Trophoblast cell (in vitro differentiated cells and primary cell): ENCODE data around the gene HDDC2.
A peak's percentile ranks its signal among the peaks of the same experiment; 100 is the strongest.

Source experiments
- DNase-seq, 2 donors: peaks; one replicate each; pipeline ENCODE4 v3.0.0-alpha.2; 2016
- H2AFZ ChIP-seq: 2 replicates; pipeline ENCODE4 v1.6.1; 2013; ENCODE audit warnings: low read length, moderate library complexity, mild to moderate bottlenecking; ENCODE audit not compliant: insufficient read depth, poor library complexity
- H2AK5ac ChIP-seq: 2 replicates; pipeline ENCODE4 v1.6.1; 2013; ENCODE audit warnings: mild to moderate bottlenecking, low read length
- H2BK120ac ChIP-seq: 2 replicates; pipeline ENCODE4 v1.6.1; 2013; ENCODE audit warnings: low read length, mild to moderate bottlenecking, moderate library complexity; ENCODE audit not compliant: insufficient read depth, poor library complexity
- H2BK12ac ChIP-seq: 2 replicates; pipeline ENCODE4 v1.6.1; 2013; ENCODE audit warnings: mild to moderate bottlenecking, low read length, moderate library complexity
- H2BK5ac ChIP-seq: 2 replicates; pipeline ENCODE4 v1.6.1; 2013; ENCODE audit warnings: low read length, low read depth, moderate library complexity, mild to moderate bottlenecking; ENCODE audit not compliant: poor library complexity
- H3K14ac ChIP-seq: 2 replicates; pipeline ENCODE4 v1.6.1; 2013; ENCODE audit warnings: mild to moderate bottlenecking, low read length
- H3K18ac ChIP-seq: 2 replicates; pipeline ENCODE4 v1.6.1; 2013; ENCODE audit warnings: mild to moderate bottlenecking, low read length
- H3K23ac ChIP-seq: 2 replicates; pipeline ENCODE4 v1.6.1; 2013; ENCODE audit warnings: low read length
- H3K27ac ChIP-seq: 2 replicates; pipeline ENCODE4 v1.5.1; 2013; ENCODE audit warnings: low read depth, mild to moderate bottlenecking, inconsistent platforms, low read length, moderate library complexity
- H3K27me3 ChIP-seq: 2 replicates; pipeline ENCODE4 v1.6.1; 2013; ENCODE audit warnings: inconsistent platforms, mild to moderate bottlenecking, low read length, moderate library complexity; ENCODE audit not compliant: insufficient read depth
- H3K36me3 ChIP-seq, 2 experiments: 1 replicate in 1 of 2; 2 replicates in 1 of 2; pipeline ENCODE4 v1.6.1; 2013; ENCODE audit warnings: low read length in 2 of 2, mild to moderate bottlenecking in 2 of 2, moderate library complexity in 1 of 2; ENCODE audit not compliant: insufficient read depth in 2 of 2, control insufficient read depth in 1 of 2
- H3K4ac ChIP-seq: 2 replicates; pipeline ENCODE4 v1.6.1; 2013; ENCODE audit warnings: low read depth, mild to moderate bottlenecking, low read length, moderate library complexity
- H3K4me1 ChIP-seq, 2 experiments: 1 replicate in 1 of 2; 2 replicates in 1 of 2; pipeline ENCODE4 v1.6.1; 2013; ENCODE audit warnings: low read length in 2 of 2, mild to moderate bottlenecking in 2 of 2, moderate library complexity in 1 of 2; ENCODE audit not compliant: insufficient read depth in 2 of 2, control insufficient read depth in 1 of 2
- H3K4me2 ChIP-seq: 2 replicates; pipeline ENCODE4 v1.6.1; 2013; ENCODE audit warnings: inconsistent platforms, mild to moderate bottlenecking, low read length, moderate library complexity
- H3K4me3 ChIP-seq: 2 replicates; pipeline ENCODE4 v1.5.1; 2013; ENCODE audit warnings: mild to moderate bottlenecking, low read depth, low read length, inconsistent platforms
- H3K79me1 ChIP-seq: one replicate; pipeline ENCODE4 v1.6.1; 2013; ENCODE audit warnings: low read length
- H3K79me2 ChIP-seq: 2 replicates; pipeline ENCODE4 v1.6.1; 2013; ENCODE audit warnings: low read length, mild to moderate bottlenecking; ENCODE audit not compliant: control insufficient read depth, insufficient read depth, poor library complexity
- H3K9ac ChIP-seq: 2 replicates; pipeline ENCODE4 v1.6.1; 2013; ENCODE audit warnings: mild to moderate bottlenecking, low read length
- H3K9me3 ChIP-seq: 2 replicates; pipeline ENCODE4 v1.6.1; 2013; ENCODE audit warnings: low read depth, mild to moderate bottlenecking, control low read depth, inconsistent platforms, low read length; ENCODE audit not compliant: insufficient read depth
- H4K12ac ChIP-seq: 2 replicates; pipeline ENCODE4 v1.6.1; 2013; ENCODE audit warnings: low read depth, mild to moderate bottlenecking, low read length, moderate library complexity
- H4K8ac ChIP-seq: 2 replicates; pipeline ENCODE4 v1.6.1; 2013; ENCODE audit warnings: low read depth, mild to moderate bottlenecking, low read length, moderate library complexity
- H4K91ac ChIP-seq: one replicate; pipeline ENCODE4 v1.6.1; 2013; ENCODE audit warnings: low read depth, mild to moderate bottlenecking, low read length, moderate library complexity
- WGBS: extraction: QIAGEN DNeasy Blood & Tissue Kit; methylation state at CpG from one replicate; pipeline ENCODE4 v1.1.7; 2013; ENCODE audit warnings: missing lambda C conversion rate; ENCODE audit not compliant: insufficient read length, insufficient coverage; ENCODE audit errors: extremely low coverage; 5-methylcytosine and 5-hydroxymethylcytosine counted together

HDDC2 gene

DNA sequence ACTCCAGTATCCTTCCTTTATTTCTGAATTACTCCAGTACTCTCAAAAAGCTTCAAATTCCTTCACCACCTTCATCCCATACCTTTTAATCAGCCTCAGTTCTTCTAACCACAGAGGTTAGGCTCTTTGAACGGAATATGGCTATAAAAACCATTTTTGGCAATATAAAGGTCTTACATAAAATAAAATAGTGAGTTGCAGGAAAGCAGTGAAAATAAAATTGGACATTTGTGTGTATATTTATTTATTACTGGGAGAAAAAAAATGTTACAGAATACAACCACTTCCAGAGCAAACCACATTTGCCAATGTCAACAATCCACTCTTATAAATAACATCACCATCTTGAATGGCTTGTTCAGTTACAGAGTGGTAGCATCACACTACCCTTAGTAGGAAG is 7.7 kb downstream of the HDDC2 start:
- Histone ChIP-seq H3K14ac (no peak overlapping the region), H3K79me2 (no peaks in the 10 kb centered on the region)
- WGBS = no CpG with 5 or more reads among the region's 1 CpG

DNA sequence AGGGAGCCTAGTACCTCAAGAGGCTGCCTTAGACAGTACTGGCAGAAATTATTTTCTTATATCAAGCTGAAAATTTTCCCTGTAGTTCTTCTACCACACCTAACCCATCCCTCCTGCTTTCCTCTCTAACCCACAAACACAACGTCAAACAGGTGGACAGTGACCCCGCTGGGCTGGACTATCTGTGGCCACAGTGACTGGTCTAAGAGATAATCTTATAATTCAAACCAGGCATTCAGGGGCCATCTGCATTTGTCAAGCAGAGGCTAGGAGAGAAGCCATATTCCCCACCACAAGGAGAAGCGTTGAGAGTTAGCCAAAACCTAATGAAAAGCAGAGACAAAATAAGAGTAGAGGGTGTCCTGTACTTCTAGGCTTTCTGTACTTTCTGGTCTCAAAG is 8.2 kb downstream of the HDDC2 start:
- no peak overlapping the region for H3K4me2 ChIP-seq
- H3K18ac ChIP-seq = no peak overlapping the region
- no peak overlapping the region for H3K9ac ChIP-seq
- no peak overlapping the region for H3K14ac ChIP-seq
- H2AFZ ChIP-seq = no peak overlapping the region
- no peak overlapping the region for H3K27ac ChIP-seq
- DNase-seq = no peak
- no peak overlapping the region for H3K23ac ChIP-seq
- H3K9me3 ChIP-seq = no peaks in the 10 kb centered on the region
- no peaks in the 10 kb centered on the region for H3K27me3 ChIP-seq
- no peaks in the 10 kb centered on the region for H3K79me1 ChIP-seq
- no peak overlapping the region for H4K8ac ChIP-seq
- no peak overlapping the region for H3K4ac ChIP-seq
- H3K4me3 ChIP-seq = no peak overlapping the region
- no peak overlapping the region for H2AK5ac ChIP-seq
- H4K91ac ChIP-seq = no peak overlapping the region
- no peak overlapping the region for H2BK120ac ChIP-seq
- H3K36me3 ChIP-seq = peaks cover 2 to 18% of the 10 kb centered on the region in 2 experiments
- WGBS = no CpG with 5 or more reads among the region's 3 CpGs
- no peaks in the 10 kb centered on the region for H3K4me1 ChIP-seq
- H4K12ac ChIP-seq = no peak overlapping the region
- no peak overlapping the region for H2BK12ac ChIP-seq
- no peaks in the 10 kb centered on the region for H3K79me2 ChIP-seq
- H2BK5ac ChIP-seq = no peak overlapping the region

More for the DNA sequence above, 7.7 kb downstream of the HDDC2 start:
- H2BK120ac ChIP-seq = no peak overlapping the region
- no peaks in the 10 kb centered on the region for H3K79me1 ChIP-seq
- no peak overlapping the region for H3K27ac ChIP-seq
- H4K8ac ChIP-seq = no peak overlapping the region
- H3K4me2 ChIP-seq = no peak overlapping the region
- H3K23ac ChIP-seq = no peak overlapping the region
- no peak overlapping the region for H2AFZ ChIP-seq
- peaks cover 4 to 19% of the 10 kb centered on the region in 2 experiments for H3K36me3 ChIP-seq
- H3K4ac ChIP-seq = no peak overlapping the region
- H4K12ac ChIP-seq = no peak overlapping the region
- no peak overlapping the region for H3K18ac ChIP-seq
- no peaks in the 10 kb centered on the region for H3K9me3 ChIP-seq
- H2BK12ac ChIP-seq = no peak overlapping the region
- H2BK5ac ChIP-seq = no peak overlapping the region
- H3K4me3 ChIP-seq = no peak overlapping the region
- no peaks in the 10 kb centered on the region for H3K27me3 ChIP-seq
- no peak for DNase-seq
- no peak overlapping the region for H3K9ac ChIP-seq
- no peak overlapping the region for H2AK5ac ChIP-seq
- no peak overlapping the region for H4K91ac ChIP-seq
- H3K4me1 ChIP-seq = no peaks in the 10 kb centered on the region

DNA sequence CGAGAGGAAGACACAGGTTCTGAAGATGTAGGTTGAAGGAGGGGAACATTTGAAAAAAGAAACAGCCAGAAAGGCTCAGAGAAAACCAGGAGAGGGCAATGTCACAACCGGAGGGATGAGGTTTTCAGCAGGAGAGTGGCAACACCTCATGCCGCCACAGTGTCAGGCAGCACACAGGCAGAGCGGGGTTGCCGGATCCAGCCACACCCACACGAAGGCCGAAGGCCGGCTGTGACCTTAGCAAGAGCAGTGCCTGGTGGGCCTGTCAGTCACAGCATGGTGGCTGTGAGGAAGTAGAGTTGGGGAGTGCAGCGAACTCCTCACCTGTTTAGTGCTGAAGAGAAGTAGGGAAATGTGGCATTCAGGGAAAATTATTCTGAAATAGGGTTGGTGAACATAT is 14.0 kb downstream of the HDDC2 start:
- Histone ChIP-seq H3K18ac (no peak overlapping the region), H3K36me3 (peaks cover 2 to 16% of the 10 kb centered on the region in 2 experiments), H3K27me3 (no peaks in the 10 kb centered on the region), H3K9me3 (peaks cover 2% of the 10 kb centered on the region), H3K4me3 (no peak overlapping the region), H3K4me1 (no peaks in the 10 kb centered on the region), H3K9ac (no peak overlapping the region), H2BK120ac (no peak overlapping the region), H2BK5ac (no peak overlapping the region), H3K79me1 (no peaks in the 10 kb centered on the region), H3K4ac (no peak overlapping the region), H3K14ac (no peak overlapping the region), H3K23ac (no peak overlapping the region), H3K27ac (no peak overlapping the region), H3K79me2 (no peaks in the 10 kb centered on the region), H4K12ac (no peak overlapping the region), H2AK5ac (no peak overlapping the region), H2BK12ac (no peak overlapping the region), H2AFZ (no peak overlapping the region), H4K91ac (no peak overlapping the region), H3K4me2 (no peak overlapping the region), H4K8ac (no peak overlapping the region)
- WGBS = no CpG with 5 or more reads among the region's 9 CpGs
- no peak for DNase-seq

GRCh38 chr6:125285936-125286335 is 15.8 kb downstream of the HDDC2 start:
- Histone ChIP-seq H3K79me2 (no peaks in the 10 kb centered on the region), H2AFZ (no peak overlapping the region), H3K79me1 (no peaks in the 10 kb centered on the region), H3K9ac (no peak overlapping the region), H3K27me3 (no peaks in the 10 kb centered on the region), H2AK5ac (no peak overlapping the region), H3K4me1 (no peaks in the 10 kb centered on the region), H4K8ac (no peak overlapping the region), H3K4ac (no peak overlapping the region), H4K91ac (no peak overlapping the region), H3K4me3 (no peak overlapping the region), H3K14ac (no peak overlapping the region), H3K27ac (no peak overlapping the region), H3K4me2 (no peak overlapping the region), H3K18ac (no peak overlapping the region), H3K36me3 (peaks cover 2 to 9% of the 10 kb centered on the region in 2 experiments), H2BK120ac (no peak overlapping the region), H3K23ac (no peak overlapping the region), H2BK12ac (no peak overlapping the region), H2BK5ac (no peak overlapping the region), H4K12ac (no peak overlapping the region), H3K9me3 (peaks cover 2% of the 10 kb centered on the region)
- no CpG with 5 or more reads among the region's 1 CpG for WGBS
- peak in 1 of 2 donors; percentile 31 for DNase-seq
